NCI-H2081 (cell line): ENCODE results near the gene SEPSECS.
A peak's percentile ranks its signal among the peaks of the same experiment; 100 is the strongest.

ENCODE experiments used
- DNase-seq, 2 experiments: peaks; one replicate each; lab custom pipeline; 2025; lab: John Stamatoyannopoulos, UW

The SEPSECS gene

GRCh38 chr4:25159837-25160713 lies at the start of gene SEPSECS:
TSS of gene SEPSECS (minus strand) at chr4:25160449. CDS start at chr4:25160369, 80 bp downstream.
- peak; percentile 97 to 98 for DNase-seq

GRCh38 chr4:25209702-25210101 lies 49.5 kb upstream of the SEPSECS start:
- no peak for DNase-seq

- no peak for DNase-seq
Measured at GRCh38 chr4:25207997-25208396, 47.7 kb upstream of the SEPSECS start.

GRCh38 chr4:25198713-25199112 lies 38.5 kb upstream of the SEPSECS start:
- DNase-seq = no peak

GRCh38 chr4:25190407-25190806 lies 30.2 kb upstream of the SEPSECS start:
- DNase-seq = no peak

GRCh38 chr4:25184056-25184455 lies 23.8 kb upstream of the SEPSECS start:
- no peak for DNase-seq

GRCh38 chr4:25182937-25183336 lies 22.7 kb upstream of the SEPSECS start:
- DNase-seq = no peak

- peak; percentile 27 to 36 for DNase-seq
Measured at GRCh38 chr4:25180524-25181131, 20.4 kb upstream of the SEPSECS start.

- no peak for DNase-seq
Measured at GRCh38 chr4:25178838-25179261, 18.6 kb upstream of the SEPSECS start.

GRCh38 chr4:25177147-25177546 lies 16.9 kb upstream of the SEPSECS start:
- DNase-seq = no peak

GRCh38 chr4:25174674-25175073 lies 14.4 kb upstream of the SEPSECS start:
- DNase-seq = no peak

GRCh38 chr4:25172961-25173915 lies 13.0 kb upstream of the SEPSECS start:
- peak in 1 of 2 experiments; percentile 57 for DNase-seq

GRCh38 chr4:25171201-25171865 lies 11.1 kb upstream of the SEPSECS start:
- DNase-seq = no peak

GRCh38 chr4:25169446-25169845 lies 9.2 kb upstream of the SEPSECS start:
- DNase-seq = no peak

- DNase-seq = no peak
Measured at GRCh38 chr4:25165916-25166315, 5.7 kb upstream of the SEPSECS start.

- DNase-seq = no peak
Measured at GRCh38 chr4:25163196-25163595, 2.9 kb upstream of the SEPSECS start.

- DNase-seq = no peak
Measured at GRCh38 chr4:25162566-25162965, 2.3 kb upstream of the SEPSECS start.

- DNase-seq = no peak
Measured at GRCh38 chr4:25161593-25161950, 1.3 kb upstream of the SEPSECS start.

GRCh38 chr4:25160714-25161592 lies 704 bp upstream of the SEPSECS start:
- DNase-seq = peak; percentile 42 to 67

GRCh38 chr4:25158817-25159216 lies 1.4 kb downstream of the SEPSECS start:
- DNase-seq = peak; percentile 21 to 67

GRCh38 chr4:25157081-25157480 lies 3.2 kb downstream of the SEPSECS start:
- no peak for DNase-seq
